GM12878 (cell line): Measurements from ENCODE around the gene IRF1. TPM values are rescaled to one million over a fixed set of nuclear protein-coding genes. Genes with fewer than 3 reads are reported as not detected.

Source experiments
- BCL11A ChIP-seq: IDR thresholded peaks from 2 replicates; pipeline ENCODE4 v1.6.1; 2011; ENCODE audit warnings: low read depth, low read length
- BMI1 ChIP-seq: fragments of 450-650 bp; IDR thresholded peaks from 2 replicates; pipeline ENCODE4 v1.6.1; 2016; ENCODE audit warnings: mild to moderate bottlenecking, moderate library complexity, borderline replicate concordance
- BRCA1 ChIP-seq: IDR thresholded peaks from 2 replicates; pipeline ENCODE4 v1.6.1; 2011; ENCODE audit warnings: low read depth, low read length, improper control_type of control experiment
- CBX3 ChIP-seq: fragments of 200-600 bp; sonication (generic); IDR thresholded peaks from 2 replicates; pipeline ENCODE4 v1.6.1; 2016; ENCODE audit warnings: low read depth, borderline replicate concordance
- EED ChIP-seq: sonication (generic); IDR thresholded peaks from 2 replicates; pipeline ENCODE4 v1.6.1; 2016; ENCODE audit warnings: antibody characterized with exemption, low read depth
- HCFC1 ChIP-seq: fragments of 150-350 bp; IDR thresholded peaks from 2 replicates; pipeline ENCODE4 v1.6.1; 2014; ENCODE audit warnings: low read length
- KLF5 ChIP-seq: fragments of 450-650 bp; IDR thresholded peaks from 2 replicates; pipeline ENCODE4 v1.6.1; 2014; ENCODE audit warnings: mild to moderate bottlenecking; ENCODE audit not compliant: partially characterized antibody
- SMAD5 ChIP-seq: IDR thresholded peaks from 2 replicates; pipeline ENCODE4 v1.6.1; 2016; ENCODE audit warnings: antibody characterized with exemption, low read depth
- SPI1 ChIP-seq: IDR thresholded peaks from 2 replicates; pipeline ENCODE4 v1.6.1; 2011; ENCODE audit warnings: low read depth, mild to moderate bottlenecking, low read length, moderate library complexity, borderline replicate concordance; ENCODE audit not compliant: insufficient read depth
- TBL1XR1 ChIP-seq: IDR thresholded peaks from 2 replicates; pipeline ENCODE4 v1.6.1; 2012; ENCODE audit warnings: low read depth, low read length, improper control_type of control experiment
- TCF3 ChIP-seq: IDR thresholded peaks from 2 replicates; pipeline ENCODE4 v1.6.1; 2012; ENCODE audit warnings: low read depth, mild to moderate bottlenecking, low read length, borderline replicate concordance; ENCODE audit not compliant: insufficient read depth
- USF2 ChIP-seq: IDR thresholded peaks from 2 replicates; pipeline ENCODE4 v1.6.1; 2011; ENCODE audit warnings: low read depth, low read length, improper control_type of control experiment, borderline replicate concordance
- ZNF384 ChIP-seq: IDR thresholded peaks from 2 replicates; pipeline ENCODE4 v1.6.1; 2012; ENCODE audit warnings: low read depth, mild to moderate bottlenecking, low read length, improper control_type of control experiment, borderline replicate concordance
- polyA plus RNA-seq, 11 experiments: library from polyadenylated mRNA; depleted of rRNA in 4 of 11; unstranded in 6 of 11; stranded (reverse) in 5 of 11; fragments of >200 nt; fragmentation: Nextera tagmentation in 4 of 11; fragmentation: Illumina TruSeq in 1 of 11; extraction: Ambion mirVana in 4 of 11; extraction: Trizol in 1 of 11; gene quantifications; 1 replicate in 1 of 11; 2 replicates in 10 of 11; pipeline versions ENCODE4 v1.2.1 to v1.2.3, GENCODE V29; 2011 to 2016; ENCODE audit warnings: inconsistent platforms in 2 of 11, missing spikeins in 2 of 11, low read depth in 1 of 11
- total RNA-seq, 4 experiments: library from RNA; depleted of rRNA in 3 of 4; stranded (reverse); fragments of >200 nt in 3 of 4; fragmentation: Illumina TruSeq in 1 of 4; extraction: Trizol in 1 of 4; gene quantifications; 2 replicates each; pipeline versions ENCODE4 v1.2.1 to v1.2.3, GENCODE V29; 2013 to 2021
- TF ChIP-seq, protein P1 (sequence below): fragments of 450-650 bp; IDR thresholded peaks from 2 replicates; pipeline ENCODE4 v1.6.1; 2017; ENCODE audit warnings: mild to moderate bottlenecking

IRF1 gene
- total and polyA plus RNA-seq, 10 of the 15 experiments (the other 5 are each of a cell fraction or from before 2014, with no cell fraction given), result 6.9 to 68.0 (median 49.6) TPM

DNA sequence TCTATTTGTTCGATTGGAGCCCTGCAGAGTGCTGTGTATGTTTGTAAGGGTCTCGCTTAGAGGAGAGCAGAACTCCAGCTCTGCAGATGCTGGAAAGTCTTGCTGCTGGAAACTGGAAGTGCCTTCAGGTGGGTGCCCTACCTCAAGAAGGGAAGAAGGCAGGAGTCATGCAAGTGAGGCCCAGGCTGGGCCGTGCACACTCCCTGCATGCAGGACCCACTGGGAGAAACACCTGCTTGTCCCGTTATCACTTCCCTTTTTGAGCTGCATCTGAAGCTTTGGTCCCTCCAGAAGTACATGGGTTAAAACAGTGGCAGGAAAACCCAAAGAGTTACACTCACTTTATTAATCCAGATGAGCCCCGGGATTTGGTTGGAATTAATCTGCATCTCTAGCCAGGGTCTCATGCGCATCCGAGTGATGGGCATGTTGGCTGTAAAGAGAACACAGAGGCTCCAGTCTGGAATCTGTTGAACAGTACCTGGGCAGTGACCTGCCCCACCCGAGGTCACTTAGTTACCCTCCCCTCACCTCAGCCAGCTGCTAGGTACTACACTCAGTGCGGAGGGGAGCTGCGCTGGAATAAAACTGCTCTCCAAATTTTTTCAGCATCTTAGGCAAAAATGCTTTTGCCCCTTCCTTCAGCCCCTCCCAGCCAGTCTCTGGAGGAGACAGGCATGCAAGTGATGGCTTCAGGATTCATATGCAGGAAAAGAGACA is 1.4 kb downstream of the IRF1 start (continued):
- TF ChIP-seq BMI1 (no peak), EED (peak; percentile 70), ZNF384 (no peak), CBX3 (no peak), TCF3 (0 out of 2 replicates have a peak, but pooled peaks have one; percentile 56), TBL1XR1 (no peak), BRCA1 (no peak), SMAD5 (no peak), KLF5 (no peak), SPI1 (peak; percentile 92), BCL11A (0 out of 2 replicates have a peak, but pooled peaks have one; percentile 15), USF2 (no peak), HCFC1 (no peak)
- TF ChIP-seq, protein P1, sequence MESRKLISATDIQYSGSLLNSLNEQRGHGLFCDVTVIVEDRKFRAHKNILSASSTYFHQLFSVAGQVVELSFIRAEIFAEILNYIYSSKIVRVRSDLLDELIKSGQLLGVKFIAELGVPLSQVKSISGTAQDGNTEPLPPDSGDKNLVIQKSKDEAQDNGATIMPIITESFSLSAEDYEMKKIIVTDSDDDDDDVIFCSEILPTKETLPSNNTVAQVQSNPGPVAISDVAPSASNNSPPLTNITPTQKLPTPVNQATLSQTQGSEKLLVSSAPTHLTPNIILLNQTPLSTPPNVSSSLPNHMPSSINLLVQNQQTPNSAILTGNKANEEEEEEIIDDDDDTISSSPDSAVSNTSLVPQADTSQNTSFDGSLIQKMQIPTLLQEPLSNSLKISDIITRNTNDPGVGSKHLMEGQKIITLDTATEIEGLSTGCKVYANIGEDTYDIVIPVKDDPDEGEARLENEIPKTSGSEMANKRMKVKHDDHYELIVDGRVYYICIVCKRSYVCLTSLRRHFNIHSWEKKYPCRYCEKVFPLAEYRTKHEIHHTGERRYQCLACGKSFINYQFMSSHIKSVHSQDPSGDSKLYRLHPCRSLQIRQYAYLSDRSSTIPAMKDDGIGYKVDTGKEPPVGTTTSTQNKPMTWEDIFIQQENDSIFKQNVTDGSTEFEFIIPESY, result no peak
